ENCODE data around the gene PLRG1.

DNA sequence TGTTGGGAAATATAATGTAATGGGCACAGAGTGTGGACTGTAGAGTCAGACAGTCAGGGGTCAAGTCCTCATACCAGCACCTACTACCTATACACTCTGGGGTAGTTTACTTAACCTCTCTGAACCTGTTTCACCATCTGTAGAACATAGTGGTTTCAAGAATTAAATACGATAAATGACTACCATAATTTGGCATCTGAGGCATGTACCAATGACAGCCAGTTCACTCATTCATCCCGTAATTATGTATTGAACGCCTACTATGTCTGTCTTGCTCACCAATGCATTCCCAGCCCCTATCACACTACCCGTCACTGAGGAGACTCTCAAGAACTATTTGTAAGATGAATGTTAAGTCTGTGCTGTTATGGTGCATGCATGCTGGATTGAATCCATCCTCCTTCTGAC lies 10.6 kb upstream of the PLRG1 start:
- TF ChIP-seq POLR2A (IDR thresholded peaks at IDR 0.05): no peak
- TF ChIP-seq, protein P1, sequence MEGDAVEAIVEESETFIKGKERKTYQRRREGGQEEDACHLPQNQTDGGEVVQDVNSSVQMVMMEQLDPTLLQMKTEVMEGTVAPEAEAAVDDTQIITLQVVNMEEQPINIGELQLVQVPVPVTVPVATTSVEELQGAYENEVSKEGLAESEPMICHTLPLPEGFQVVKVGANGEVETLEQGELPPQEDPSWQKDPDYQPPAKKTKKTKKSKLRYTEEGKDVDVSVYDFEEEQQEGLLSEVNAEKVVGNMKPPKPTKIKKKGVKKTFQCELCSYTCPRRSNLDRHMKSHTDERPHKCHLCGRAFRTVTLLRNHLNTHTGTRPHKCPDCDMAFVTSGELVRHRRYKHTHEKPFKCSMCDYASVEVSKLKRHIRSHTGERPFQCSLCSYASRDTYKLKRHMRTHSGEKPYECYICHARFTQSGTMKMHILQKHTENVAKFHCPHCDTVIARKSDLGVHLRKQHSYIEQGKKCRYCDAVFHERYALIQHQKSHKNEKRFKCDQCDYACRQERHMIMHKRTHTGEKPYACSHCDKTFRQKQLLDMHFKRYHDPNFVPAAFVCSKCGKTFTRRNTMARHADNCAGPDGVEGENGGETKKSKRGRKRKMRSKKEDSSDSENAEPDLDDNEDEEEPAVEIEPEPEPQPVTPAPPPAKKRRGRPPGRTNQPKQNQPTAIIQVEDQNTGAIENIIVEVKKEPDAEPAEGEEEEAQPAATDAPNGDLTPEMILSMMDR (IDR thresholded peaks at IDR 0.05): no peak

All from esophagus squamous epithelium (tissue), 4 donors.